Endothelial cell of umbilical vein (primary cell): ENCODE measurements around the gene TYK2. TPM values are rescaled to one million over a fixed set of nuclear protein-coding genes. Genes with fewer than 3 reads are reported as not detected.

Experiments
- BruUV-seq: library from RNA; stranded (reverse); fragments of 400-500 nt; replicated peaks from 2 replicates; lab custom pipeline; 2021; lab: Mats Ljungman, UMichigan
- CTCF ChIA-PET: fragments of 300-600, 350-600 bp; sonication (Branson Sonifier 250); formaldehyde crosslinking; loops from one replicate; lab custom pipeline; 2021; ENCODE audit warnings: antibody characterized with exemption, inconsistent platforms; lab: Charles Lee
- POLR2A ChIA-PET: fragments of 300-600, 350-600 bp; sonication (Branson Sonifier 250); formaldehyde crosslinking; loops from one replicate; lab custom pipeline; 2021; ENCODE audit warnings: antibody characterized with exemption, inconsistent platforms; lab: Charles Lee
- DNase-seq: peaks from one replicate; pipeline ENCODE4 v3.0.0-alpha.2; 2011; ENCODE audit warnings: low read depth, low spot score
- FAIRE-seq: peaks from 2 replicates; lab custom pipeline; 2011; peaks lifted over from hg19 to GRCh38; lab: Jason Lieb, UNC
- H2AFZ ChIP-seq: 2 replicates; pipeline ENCODE4 v1.6.0; 2012; ENCODE audit warnings: low read depth, low read length, control low read depth, inconsistent platforms
- H3K27ac ChIP-seq: 2 replicates; pipeline ENCODE4 v1.5.1; 2011; ENCODE audit warnings: low read depth, mild to moderate bottlenecking, control low read depth, low read length, moderate library complexity; ENCODE audit not compliant: insufficient read depth
- H3K27me3 ChIP-seq, 2 experiments: 2 replicates each; pipeline versions ENCODE4 v1.6.0 to v1.6.1; 2011; ENCODE audit warnings: low read length in 2 of 2, mixed read lengths in 1 of 2; ENCODE audit not compliant: control insufficient read depth in 2 of 2, insufficient read depth in 2 of 2
- H3K36me3 ChIP-seq, 2 experiments: 2 replicates in 1 of 2; 3 replicates in 1 of 2; pipeline ENCODE4 v1.5.1; 2011; ENCODE audit warnings: low read length in 2 of 2, mild to moderate bottlenecking in 1 of 2, moderate library complexity in 1 of 2; ENCODE audit not compliant: control insufficient read depth in 2 of 2, insufficient read depth in 2 of 2; ENCODE audit errors: extremely low read depth in 1 of 2
- H3K4me1 ChIP-seq: 3 replicates; pipeline ENCODE4 v1.5.1; 2011; ENCODE audit warnings: mild to moderate bottlenecking, low read length; ENCODE audit not compliant: control insufficient read depth, insufficient read depth; ENCODE audit errors: extremely low read depth
- H3K4me2 ChIP-seq: 2 replicates; pipeline ENCODE4 v1.6.1; 2011; ENCODE audit warnings: low read length, control low read depth, mixed read lengths; ENCODE audit not compliant: insufficient read depth
- H3K4me3 ChIP-seq, 3 experiments: fragments of 200-600 bp in 1 of 3; sonication (generic), shearing (Covaris generic) in 1 of 3; replicated peaks in 1 of 3; 2 replicates each; pipeline ENCODE4 v1.5.1; 2011 to 2016; ENCODE audit warnings: control low read depth in 3 of 3, low read length in 3 of 3, mild to moderate bottlenecking in 2 of 3, inconsistent platforms in 1 of 3, low read depth in 1 of 3, moderate library complexity in 1 of 3; ENCODE audit not compliant: insufficient read depth in 1 of 3
- H3K79me2 ChIP-seq: 2 replicates; pipeline ENCODE4 v1.6.0; 2012; ENCODE audit warnings: low read length, inconsistent platforms; ENCODE audit not compliant: control insufficient read depth, insufficient read depth
- H3K9ac ChIP-seq: replicated peaks from 2 replicates; pipeline ENCODE3; 2011; ENCODE audit warnings: low read length, control low read depth; ENCODE audit not compliant: insufficient read depth; ENCODE audit errors: extremely low read depth
- H3K9me1 ChIP-seq: replicated peaks from 3 replicates; pipeline ENCODE4 v1.6.0; 2011; ENCODE audit warnings: mild to moderate bottlenecking, low read length; ENCODE audit not compliant: control insufficient read depth, insufficient read depth; ENCODE audit errors: extremely low read depth
- H3K9me3 ChIP-seq: replicated peaks from 2 replicates; pipeline ENCODE4 v1.5.1; 2012; ENCODE audit warnings: low read length, inconsistent platforms; ENCODE audit not compliant: control insufficient read depth, insufficient read depth
- H4K20me1 ChIP-seq: replicated peaks from 2 replicates; pipeline ENCODE3; 2011; ENCODE audit warnings: mild to moderate bottlenecking, low read length; ENCODE audit not compliant: control insufficient read depth, insufficient read depth; ENCODE audit errors: extremely low read depth
- CTCF ChIP-seq, 2 donors: IDR thresholded peaks; 1 replicate in 1 of 2; 2 replicates in 1 of 2; pipeline ENCODE4 v1.5.1; 2011; ENCODE audit warnings: low read length in 2 of 2, mild to moderate bottlenecking in 2 of 2, moderate library complexity in 2 of 2, control low read depth in 1 of 2, inconsistent platforms in 1 of 2, low read depth in 1 of 2; ENCODE audit not compliant: insufficient read depth in 1 of 2; ENCODE audit errors: extremely low read depth in 1 of 2
- EZH2 ChIP-seq: IDR thresholded peaks from 2 replicates; pipeline ENCODE4 v1.6.1; 2012; ENCODE audit warnings: borderline replicate concordance, low read depth, mild to moderate bottlenecking, moderate library complexity, low read length, inconsistent platforms; ENCODE audit not compliant: severe bottlenecking
- FOS ChIP-seq: IDR thresholded peaks from 2 replicates; pipeline ENCODE4 v1.6.1; 2011; ENCODE audit warnings: mild to moderate bottlenecking, low read length, moderate library complexity, borderline replicate concordance; ENCODE audit not compliant: insufficient read depth
- dilution Hi-C: fragments of 300-500 bp; cut with MboI; formaldehyde crosslinking; loops from one replicate; pipeline ENCODE4 v1.15.0; 2019; ENCODE audit warnings: low sequenced_read_pairs; ENCODE audit not compliant: extremely low pct_ligation_motif_present
- intact Hi-C: fragments of 100-400 bp; cut with micrococcal nuclease; formaldehyde crosslinking; loops from one replicate; pipeline ENCODE4 v1.10.0; 2022
- polyA plus RNA-seq, 4 experiments: library from polyadenylated mRNA; depleted of rRNA in 3 of 4; stranded (reverse) in 3 of 4; unstranded in 1 of 4; fragments of >200 nt; gene quantifications; 2 replicates each; pipeline versions ENCODE4 v1.2.1 to v1.2.3, GENCODE V29; 2011 to 2012; ENCODE audit warnings: missing spikeins in 1 of 4
- total RNA-seq: library from RNA; stranded (reverse); gene quantifications from 2 replicates; pipeline ENCODE4 v1.2.3, GENCODE V29; 2021

Gene TYK2
- total and polyA plus RNA-seq, 2 donors (not counting 3 experiments of a cell fraction or from before 2014, with no cell fraction given): 92.9 to 138 TPM

GRCh38 chr19:10317857-10318462 is 62.4 kb downstream of the TYK2 start:
- H3K4me2 ChIP-seq: no peak overlapping the region
- POLR2A ChIA-PET: no interaction called here
- no peaks in the 10 kb centered on the region for H3K4me1 ChIP-seq
- DNase-seq (no peak), FAIRE-seq (no peak)
- no TSS peak for BruUV-seq
- H3K79me2 ChIP-seq: no peaks in the 10 kb centered on the region
- H3K27me3 ChIP-seq: no peaks in the 10 kb centered on the region
- no peaks in the 10 kb centered on the region for H3K9me3 ChIP-seq
- CTCF ChIA-PET: interaction anchor here (1.1 to 2.3 kb wide), 3 partner anchors 16 to 49 kb away, joined by 4 to 6 read pairs (median 4); no protein-coding TSS in a partner anchor
- no peak overlapping the region for H2AFZ ChIP-seq
- TF ChIP-seq EZH2 (no peak), CTCF (IDR thresholded peaks at IDR 0.05; ENCODE audit: extremely low read depth in 1 of 2, insufficient read depth in 1 of 2, low read depth in 1 of 2, low read length in 2 of 2) (no peak), FOS (no peak)
- dilution Hi-C loops: no loop called here
- H3K27ac ChIP-seq: no peak overlapping the region
- H3K4me3 ChIP-seq: no peak overlapping the region
- peaks cover 6 to 35% of the 10 kb centered on the region in 2 experiments for H3K36me3 ChIP-seq
- no peaks in the 10 kb centered on the region for H3K9me1 ChIP-seq
- intact Hi-C loops: loop anchor here (2.0 to 5.0 kb wide), 2 partner anchors 15 to 46 kb away; partner anchors contain the start of genes ICAM1 and RAVER1
- no peak overlapping the region for H3K9ac ChIP-seq
- no peaks in the 10 kb centered on the region for H4K20me1 ChIP-seq
